HL-60 (cell line): ENCODE measurements around the gene MARCHF3.

Source experiments
- DNase-seq, 2 experiments: peaks; one replicate each; pipeline ENCODE4 v3.0.0-alpha.2; 2010 to 2020; ENCODE audit warnings: low read depth in 1 of 2, low spot score in 1 of 2
- H3K27ac ChIP-seq: fragments of 250-450 bp; sonication (Bioruptor Pico); replicated peaks from 2 replicates; pipeline ENCODE4 v1.5.1; 2020; ENCODE audit warnings: mild to moderate bottlenecking, moderate library complexity
- H3K27me3 ChIP-seq: fragments of 250-450 bp; sonication (Bioruptor Pico); 2 replicates; pipeline ENCODE4 v1.5.1; 2021; ENCODE audit warnings: mild to moderate bottlenecking, moderate library complexity; ENCODE audit not compliant: insufficient read depth, poor library complexity, severe bottlenecking
- H3K4me3 ChIP-seq: replicated peaks from 2 replicates; pipeline ENCODE4 v1.5.1; 2011; ENCODE audit warnings: mild to moderate bottlenecking, control low read depth, low read length; ENCODE audit not compliant: insufficient read depth
- GABPA ChIP-seq: IDR thresholded peaks from 2 replicates; pipeline ENCODE4 v1.6.1; 2012; ENCODE audit warnings: low read depth
- POLR2AphosphoS5 ChIP-seq: IDR thresholded peaks from 2 replicates; pipeline ENCODE4 v1.6.1; 2012; ENCODE audit warnings: low read depth
- SPI1 ChIP-seq: IDR thresholded peaks from 2 replicates; pipeline ENCODE4 v1.6.1; 2012; ENCODE audit warnings: low read depth, mild to moderate bottlenecking, borderline replicate concordance
- TF ChIP-seq, protein P1 (sequence below): IDR thresholded peaks from one replicate; pipeline ENCODE4 v1.5.1; 2011; ENCODE audit warnings: low read length, control low read depth, inconsistent platforms; ENCODE audit not compliant: insufficient read depth
- TF ChIP-seq, protein P2 (sequence below): IDR thresholded peaks from 2 replicates; pipeline ENCODE4 v1.6.1; 2012; ENCODE audit warnings: low read depth; ENCODE audit not compliant: insufficient replicate concordance

MARCHF3 gene

DNA sequence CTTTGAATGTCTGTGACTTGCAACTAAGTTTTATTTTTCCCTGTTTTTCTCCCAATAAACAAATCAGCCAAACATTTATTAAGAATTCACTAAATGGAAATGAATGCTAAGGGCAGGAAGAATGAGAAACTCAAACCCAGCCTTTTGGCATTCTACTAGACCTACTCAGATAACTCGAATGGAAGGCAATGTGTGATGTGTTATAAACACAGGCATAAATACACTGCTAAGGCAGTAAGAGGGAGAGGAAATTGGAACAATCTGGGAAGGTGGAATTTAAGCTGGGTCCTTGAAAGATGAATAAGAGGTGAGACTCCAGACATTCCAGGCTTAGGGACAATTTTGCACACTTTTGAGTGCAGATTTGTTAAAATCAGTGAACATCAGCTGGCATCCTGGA, 34.7 kb downstream of the MARCHF3 start:
- TF ChIP-seq, protein P1, sequence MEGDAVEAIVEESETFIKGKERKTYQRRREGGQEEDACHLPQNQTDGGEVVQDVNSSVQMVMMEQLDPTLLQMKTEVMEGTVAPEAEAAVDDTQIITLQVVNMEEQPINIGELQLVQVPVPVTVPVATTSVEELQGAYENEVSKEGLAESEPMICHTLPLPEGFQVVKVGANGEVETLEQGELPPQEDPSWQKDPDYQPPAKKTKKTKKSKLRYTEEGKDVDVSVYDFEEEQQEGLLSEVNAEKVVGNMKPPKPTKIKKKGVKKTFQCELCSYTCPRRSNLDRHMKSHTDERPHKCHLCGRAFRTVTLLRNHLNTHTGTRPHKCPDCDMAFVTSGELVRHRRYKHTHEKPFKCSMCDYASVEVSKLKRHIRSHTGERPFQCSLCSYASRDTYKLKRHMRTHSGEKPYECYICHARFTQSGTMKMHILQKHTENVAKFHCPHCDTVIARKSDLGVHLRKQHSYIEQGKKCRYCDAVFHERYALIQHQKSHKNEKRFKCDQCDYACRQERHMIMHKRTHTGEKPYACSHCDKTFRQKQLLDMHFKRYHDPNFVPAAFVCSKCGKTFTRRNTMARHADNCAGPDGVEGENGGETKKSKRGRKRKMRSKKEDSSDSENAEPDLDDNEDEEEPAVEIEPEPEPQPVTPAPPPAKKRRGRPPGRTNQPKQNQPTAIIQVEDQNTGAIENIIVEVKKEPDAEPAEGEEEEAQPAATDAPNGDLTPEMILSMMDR = no peak
- TF ChIP-seq, protein P2, sequence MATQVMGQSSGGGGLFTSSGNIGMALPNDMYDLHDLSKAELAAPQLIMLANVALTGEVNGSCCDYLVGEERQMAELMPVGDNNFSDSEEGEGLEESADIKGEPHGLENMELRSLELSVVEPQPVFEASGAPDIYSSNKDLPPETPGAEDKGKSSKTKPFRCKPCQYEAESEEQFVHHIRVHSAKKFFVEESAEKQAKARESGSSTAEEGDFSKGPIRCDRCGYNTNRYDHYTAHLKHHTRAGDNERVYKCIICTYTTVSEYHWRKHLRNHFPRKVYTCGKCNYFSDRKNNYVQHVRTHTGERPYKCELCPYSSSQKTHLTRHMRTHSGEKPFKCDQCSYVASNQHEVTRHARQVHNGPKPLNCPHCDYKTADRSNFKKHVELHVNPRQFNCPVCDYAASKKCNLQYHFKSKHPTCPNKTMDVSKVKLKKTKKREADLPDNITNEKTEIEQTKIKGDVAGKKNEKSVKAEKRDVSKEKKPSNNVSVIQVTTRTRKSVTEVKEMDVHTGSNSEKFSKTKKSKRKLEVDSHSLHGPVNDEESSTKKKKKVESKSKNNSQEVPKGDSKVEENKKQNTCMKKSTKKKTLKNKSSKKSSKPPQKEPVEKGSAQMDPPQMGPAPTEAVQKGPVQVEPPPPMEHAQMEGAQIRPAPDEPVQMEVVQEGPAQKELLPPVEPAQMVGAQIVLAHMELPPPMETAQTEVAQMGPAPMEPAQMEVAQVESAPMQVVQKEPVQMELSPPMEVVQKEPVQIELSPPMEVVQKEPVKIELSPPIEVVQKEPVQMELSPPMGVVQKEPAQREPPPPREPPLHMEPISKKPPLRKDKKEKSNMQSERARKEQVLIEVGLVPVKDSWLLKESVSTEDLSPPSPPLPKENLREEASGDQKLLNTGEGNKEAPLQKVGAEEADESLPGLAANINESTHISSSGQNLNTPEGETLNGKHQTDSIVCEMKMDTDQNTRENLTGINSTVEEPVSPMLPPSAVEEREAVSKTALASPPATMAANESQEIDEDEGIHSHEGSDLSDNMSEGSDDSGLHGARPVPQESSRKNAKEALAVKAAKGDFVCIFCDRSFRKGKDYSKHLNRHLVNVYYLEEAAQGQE = no peak
- no peak for TF ChIP-seq GABPA
- no peak for TF ChIP-seq POLR2AphosphoS5
- no peak for TF ChIP-seq SPI1
- H3K4me3 ChIP-seq = no peak overlapping the region
- DNase-seq = no peak
- H3K27me3 ChIP-seq = no peaks in the 10 kb centered on the region
- H3K27ac ChIP-seq = no peak overlapping the region

DNA sequence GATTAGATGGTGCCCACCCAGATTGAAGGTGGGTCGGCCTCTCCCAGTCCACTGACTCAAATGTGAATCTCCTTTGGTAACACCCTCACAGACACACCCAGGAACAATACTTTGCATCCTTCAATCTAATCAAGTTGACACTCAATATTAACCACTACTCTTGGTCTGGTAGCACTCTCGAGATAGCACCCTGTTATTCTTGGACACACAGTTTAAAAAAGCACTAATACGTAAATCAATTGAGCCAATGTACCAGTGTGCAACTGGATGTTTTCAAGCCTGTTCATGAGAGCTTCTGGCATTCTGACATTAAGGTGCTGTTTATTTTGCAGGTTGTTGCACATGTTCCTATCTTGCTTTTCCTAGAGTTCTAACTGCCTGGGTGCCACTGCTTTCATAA, 35.3 kb downstream of the MARCHF3 start:
- no peak for DNase-seq
- Histone ChIP-seq H3K4me3 (no peak overlapping the region), H3K27me3 (no peaks in the 10 kb centered on the region), H3K27ac (no peak overlapping the region)
- no peak for TF ChIP-seq POLR2AphosphoS5
- no peak for TF ChIP-seq GABPA
- TF ChIP-seq SPI1 = no peak
- TF ChIP-seq, protein P2 = no peak
- TF ChIP-seq, protein P1 = no peak

DNA sequence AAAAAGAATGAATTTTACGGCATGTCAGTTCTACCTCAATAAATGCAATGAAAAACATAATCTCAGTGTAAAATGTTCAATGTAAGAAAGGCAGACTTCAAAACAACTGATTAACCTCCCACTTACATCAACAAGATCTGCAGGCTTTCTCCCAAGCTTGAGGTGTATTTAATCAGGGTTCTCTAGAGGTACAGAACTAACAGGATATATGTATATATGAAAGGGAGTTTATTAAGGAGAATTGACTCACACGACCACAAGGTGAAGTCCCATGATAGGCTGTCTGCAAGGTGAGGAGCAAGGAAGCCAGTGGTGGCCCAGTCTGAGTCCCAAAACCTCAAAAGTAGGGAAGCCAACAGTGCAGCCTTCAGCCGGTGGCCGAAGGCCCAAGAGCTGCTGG, 35.9 kb downstream of the MARCHF3 start:
- TF ChIP-seq, protein P2 = no peak
- TF ChIP-seq GABPA = no peak
- TF ChIP-seq POLR2AphosphoS5 = no peak
- TF ChIP-seq SPI1 = no peak
- TF ChIP-seq, protein P1 = no peak
- no peak overlapping the region for H3K27ac ChIP-seq
- no peak overlapping the region for H3K4me3 ChIP-seq
- no peaks in the 10 kb centered on the region for H3K27me3 ChIP-seq
- DNase-seq = no peak
